GM18858 (cell line): Measurements from ENCODE around the gene GTF2H4.
"Not testable (repeated sequence)": the region's sequence is repeated elsewhere in the genome, so short reads cannot be mapped to it uniquely, and the experiment has no call there.

Experiments used
- ATAC-seq: cut with Tn5 transposase; IDR thresholded peaks from one replicate; pipeline ENCODE4 v1.9.1; 2021; ENCODE audit not compliant: unreplicated experiment

The GTF2H4 gene

DNA sequence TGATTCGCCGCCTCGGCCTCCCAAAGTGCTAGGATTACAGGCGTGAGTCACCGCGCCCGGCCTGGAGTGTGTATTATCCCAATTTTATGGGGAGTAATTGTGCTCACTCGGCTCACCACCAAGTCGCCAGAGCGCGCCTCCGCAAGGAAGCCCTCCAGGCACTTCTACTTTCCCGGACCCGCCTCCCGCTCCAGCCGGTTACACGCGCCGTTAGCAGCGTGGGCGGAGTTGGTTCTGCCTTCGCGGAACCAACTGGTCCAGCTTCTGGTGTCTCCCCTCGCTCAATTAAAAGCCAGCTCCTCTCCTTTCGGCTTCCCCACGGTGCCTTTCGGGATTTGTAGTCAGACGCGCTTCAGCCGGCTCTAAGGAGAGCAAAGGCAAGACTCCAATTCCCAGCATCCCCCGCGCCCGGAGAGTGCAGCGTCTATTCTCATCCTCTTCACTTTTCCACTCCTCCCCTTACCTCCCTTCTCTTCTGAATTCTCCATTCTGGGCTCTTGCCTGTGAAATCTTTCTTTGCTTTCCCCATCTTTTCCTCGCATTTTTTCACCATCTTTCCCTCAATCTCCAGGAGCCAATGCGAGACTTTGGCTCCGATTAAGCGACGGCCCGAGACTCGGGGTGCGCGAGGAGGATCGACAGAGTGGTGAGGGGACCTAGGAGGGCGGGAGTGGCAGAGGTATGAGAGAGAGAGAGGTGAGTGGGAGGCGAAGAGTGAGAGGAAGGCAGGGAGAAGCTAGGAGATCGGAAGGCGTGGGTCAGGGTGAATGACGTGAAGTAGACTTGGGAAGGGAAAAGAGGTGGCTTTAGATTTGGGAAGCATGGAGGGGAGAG, at the start of gene GTF2H4:
GTF2H4 (plus strand) TSS at position 450 of the 834 bp plus-strand sequence.
- peak; percentile 84 for ATAC-seq

GRCh38 chr6:30859726-30860125, 48.3 kb upstream of the GTF2H4 start:
- not testable (repeated sequence) for ATAC-seq

DNA sequence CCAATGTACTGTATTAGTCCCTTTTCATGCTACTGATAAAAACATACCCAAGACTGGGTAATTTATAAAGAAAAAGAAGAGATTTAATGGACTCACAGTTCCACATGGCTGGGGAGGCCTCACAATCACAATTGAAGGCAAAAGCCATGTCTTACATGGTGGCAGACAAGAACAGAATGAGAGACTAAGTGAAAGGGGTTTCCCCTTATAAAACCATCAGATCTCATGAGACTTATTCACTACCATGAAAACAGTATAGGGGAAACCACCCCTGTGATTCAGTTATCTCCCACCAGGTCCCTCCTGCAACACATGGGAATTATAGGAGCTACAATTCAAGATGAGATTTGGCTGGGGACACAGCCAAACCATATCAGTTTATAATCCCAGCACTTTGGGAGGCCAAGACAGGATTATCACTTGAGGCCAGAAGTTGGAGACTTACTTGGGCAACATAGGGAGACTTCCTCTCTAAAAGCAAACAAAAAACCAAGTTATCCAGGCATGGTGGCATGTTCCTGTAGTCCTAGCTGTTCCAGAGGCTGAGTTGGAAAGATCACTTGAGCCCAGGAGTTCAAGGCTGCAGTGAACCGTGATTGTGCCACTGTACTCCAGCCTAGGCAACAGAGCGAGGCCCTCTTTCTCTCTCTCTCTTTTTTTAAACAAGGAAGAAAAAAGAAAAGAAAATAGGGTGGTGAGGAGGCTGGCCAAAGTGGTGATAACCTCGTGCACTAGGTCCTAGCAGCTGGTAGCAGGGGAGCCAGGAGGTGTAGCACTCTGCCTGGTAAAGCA, 46.6 kb upstream of the GTF2H4 start:
- no peak for ATAC-seq

DNA sequence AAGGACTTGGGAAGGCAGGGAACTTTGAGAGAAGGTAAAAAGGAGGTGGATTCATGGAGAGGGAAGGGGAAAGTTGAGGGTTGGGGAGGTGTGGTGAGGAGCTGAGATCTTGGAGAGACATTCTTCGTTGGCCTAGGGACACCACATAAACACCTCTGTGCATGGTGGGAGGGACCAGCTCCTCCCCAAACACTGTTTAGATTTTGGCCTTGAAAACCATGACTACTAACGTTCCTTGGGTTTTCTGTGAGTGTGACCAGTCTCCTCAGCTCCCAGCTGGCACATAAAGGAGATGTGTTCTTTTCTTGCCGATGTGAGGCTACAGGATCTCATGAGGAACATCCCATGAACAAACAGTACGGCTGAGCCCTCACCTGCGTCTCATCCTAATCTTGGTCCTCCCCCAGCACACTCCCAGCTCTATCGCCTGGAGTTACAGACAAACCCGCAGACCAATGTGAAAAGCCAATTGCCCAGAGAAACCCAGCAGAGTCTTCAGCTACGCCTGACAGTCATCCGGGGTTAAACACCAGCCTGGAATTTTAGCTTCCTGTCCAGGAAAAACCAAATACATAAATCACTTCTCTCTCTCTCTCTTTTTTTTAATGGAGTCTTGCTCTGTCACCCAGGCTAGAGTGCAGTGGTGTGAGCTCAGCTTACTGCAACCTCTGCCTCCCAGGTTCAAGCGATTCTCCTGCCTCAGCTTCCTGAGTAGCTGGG, 45.7 kb upstream of the GTF2H4 start:
- ATAC-seq: no peak

DNA sequence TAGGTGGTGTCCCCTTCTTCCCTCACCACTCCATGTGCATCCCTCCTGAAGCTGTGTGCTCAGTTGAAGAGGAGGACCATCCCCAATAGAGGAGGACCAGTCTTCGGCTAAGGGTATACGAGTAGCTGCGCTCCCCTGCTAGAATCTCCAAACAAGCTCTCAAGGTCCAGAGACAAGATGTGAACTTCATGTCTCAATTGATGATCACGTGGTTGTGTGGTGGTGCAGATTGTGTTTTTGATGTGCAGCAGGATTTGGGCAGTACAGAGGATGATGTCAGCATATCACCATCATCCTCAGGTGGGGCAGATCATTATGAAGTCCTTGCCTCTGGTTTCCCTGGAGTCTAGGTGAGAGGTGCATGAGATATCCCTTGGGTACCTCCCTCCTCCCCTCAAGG, 43.7 kb upstream of the GTF2H4 start:
- ATAC-seq: no peak

- not testable (repeated sequence) for ATAC-seq
Measured at GRCh38 chr6:30869241-30869749, 38.7 kb upstream of the GTF2H4 start.

- no peak for ATAC-seq
Measured at GRCh38 chr6:30870546-30870945, 37.5 kb upstream of the GTF2H4 start.

DNA sequence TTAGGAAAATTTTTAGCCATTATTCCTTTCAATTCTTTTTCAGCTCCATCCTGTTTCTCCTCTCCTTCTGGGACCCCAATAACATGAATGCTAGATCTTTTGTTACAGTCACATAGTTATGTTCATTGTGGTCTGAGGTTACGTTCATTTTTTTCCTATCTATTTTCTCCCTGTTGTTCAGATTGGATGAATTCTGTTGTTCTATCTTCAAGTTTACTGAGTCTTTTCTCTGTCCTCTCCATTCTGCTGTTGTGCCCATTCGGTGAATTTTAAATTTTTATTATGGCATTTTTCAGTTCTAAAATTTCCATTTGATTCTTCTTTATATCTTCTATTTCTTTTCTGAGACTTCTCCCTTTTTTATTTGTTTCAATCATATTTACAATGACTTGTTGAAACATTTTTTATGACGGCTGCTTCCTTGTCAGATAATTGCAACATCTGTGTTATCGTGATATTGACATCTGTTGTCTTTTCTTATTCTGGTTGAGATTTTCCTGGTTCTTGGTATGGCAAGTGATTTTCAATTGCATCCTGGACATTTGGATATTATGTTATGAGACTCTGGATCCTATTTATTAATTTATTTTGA, 36.3 kb upstream of the GTF2H4 start:
- no peak for ATAC-seq

GRCh38 chr6:30873137-30873640, 34.8 kb upstream of the GTF2H4 start:
- no peak for ATAC-seq

GRCh38 chr6:30873795-30874194, 34.2 kb upstream of the GTF2H4 start:
- ATAC-seq: not testable (repeated sequence)

- no peak for ATAC-seq
Measured at GRCh38 chr6:30875244-30876038, 32.6 kb upstream of the GTF2H4 start.

DNA sequence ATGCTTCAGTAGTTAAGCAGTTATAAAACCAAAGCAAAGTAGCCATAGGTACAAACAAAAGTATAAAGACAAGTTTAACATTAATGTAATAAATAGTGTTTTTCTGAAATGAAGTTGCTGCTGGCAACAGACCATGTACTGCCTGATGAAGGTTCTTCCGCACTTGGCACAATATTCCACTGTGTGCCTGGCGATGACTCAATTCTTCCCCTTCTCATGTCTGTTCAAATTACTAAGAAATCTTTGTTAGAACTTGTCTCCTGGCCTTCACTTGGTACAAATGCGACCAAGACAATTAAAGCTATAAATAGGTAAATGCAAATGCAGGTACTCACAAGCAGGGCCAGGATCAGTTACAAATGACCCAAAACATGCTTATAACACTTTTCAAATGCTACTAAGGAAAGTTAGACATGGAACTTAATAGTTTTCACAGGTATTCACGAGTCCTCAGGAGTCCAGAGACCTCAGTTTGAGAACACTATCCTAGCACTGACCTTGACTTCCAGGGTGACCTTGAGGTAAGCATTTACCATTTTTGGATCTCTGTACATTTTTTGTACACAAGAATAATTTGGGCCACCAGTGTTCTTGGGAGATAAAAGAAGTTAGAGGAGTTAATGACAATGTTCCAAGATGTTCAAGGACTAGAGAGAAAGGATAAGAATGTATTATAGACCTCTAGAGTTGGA, 31.8 kb upstream of the GTF2H4 start:
- ATAC-seq: no peak

DNA sequence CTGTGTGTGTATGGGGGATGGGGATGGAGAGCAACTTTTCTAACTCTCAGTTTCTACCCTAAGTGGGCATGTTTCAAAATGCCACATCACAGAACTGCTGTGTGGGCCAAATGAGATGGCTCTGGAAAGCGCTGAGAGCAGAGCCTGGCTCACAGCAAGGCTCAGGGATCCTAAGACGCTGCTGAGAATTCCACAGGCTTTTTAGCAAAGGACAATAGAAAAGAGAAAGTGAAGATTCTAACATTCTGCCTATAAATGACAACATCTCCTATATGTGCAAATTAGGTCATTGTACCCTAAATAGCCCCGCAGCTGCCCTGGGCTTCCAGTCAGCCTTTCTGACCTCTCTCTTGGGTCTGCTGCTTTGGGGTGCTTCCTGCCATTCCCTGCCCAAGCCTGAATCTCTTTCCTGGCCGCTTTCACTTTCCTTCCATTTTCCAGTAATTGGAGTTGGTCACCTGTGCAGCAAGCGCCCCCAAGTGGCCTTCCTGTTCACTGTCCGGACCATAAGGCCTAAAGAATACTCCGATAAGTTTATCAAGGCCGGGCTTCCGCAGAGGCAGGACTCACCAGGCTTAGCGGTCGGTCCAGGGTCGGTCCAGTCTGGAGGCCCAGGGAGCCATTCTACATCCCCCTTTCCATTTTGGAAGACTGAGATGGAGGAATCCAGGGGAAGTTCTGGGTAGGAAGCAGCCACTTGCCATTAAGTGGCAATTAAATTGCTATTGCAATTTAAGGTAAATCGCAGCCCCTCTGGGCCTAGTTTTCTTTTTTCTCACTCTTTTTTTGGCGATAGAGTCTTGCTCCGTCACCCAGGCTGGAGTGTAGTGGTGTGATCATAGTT, 30.4 kb upstream of the GTF2H4 start:
- ATAC-seq: no peak

DNA sequence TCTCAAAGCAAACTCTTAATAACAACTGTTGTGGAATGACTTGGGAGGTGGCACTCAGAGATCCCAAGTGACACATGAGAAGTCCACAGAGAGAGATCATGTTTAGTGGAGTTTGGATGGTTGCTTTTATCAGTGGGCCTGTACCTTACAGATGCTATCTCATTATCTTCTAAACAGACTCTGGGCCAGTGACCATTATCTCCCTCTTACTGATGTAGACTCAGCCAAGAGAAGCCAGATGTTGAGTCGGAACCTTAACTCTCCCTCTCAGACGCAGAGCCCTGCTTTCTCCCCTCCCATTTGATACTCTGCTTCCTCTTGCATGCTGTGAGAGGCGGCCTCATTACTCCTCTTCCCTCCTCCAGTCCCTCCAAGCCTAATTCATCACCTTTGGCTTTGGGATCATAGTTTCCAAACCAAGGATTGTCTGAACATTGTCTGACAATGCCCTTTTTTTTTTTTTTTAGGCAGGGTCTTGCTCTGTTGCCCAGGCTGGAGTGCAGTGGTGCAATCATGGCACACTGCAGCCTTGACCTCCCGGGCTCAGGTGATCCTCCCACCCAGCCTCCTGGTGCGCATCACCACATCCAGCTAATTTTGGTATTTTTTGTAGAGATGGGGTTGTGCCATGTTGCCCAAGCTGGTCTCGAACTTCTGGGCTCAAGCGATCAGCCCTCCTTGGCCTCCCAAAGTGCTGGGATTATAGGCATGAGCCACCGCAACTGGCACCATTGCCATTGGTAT, 28.2 kb upstream of the GTF2H4 start:
- ATAC-seq: no peak

DNA sequence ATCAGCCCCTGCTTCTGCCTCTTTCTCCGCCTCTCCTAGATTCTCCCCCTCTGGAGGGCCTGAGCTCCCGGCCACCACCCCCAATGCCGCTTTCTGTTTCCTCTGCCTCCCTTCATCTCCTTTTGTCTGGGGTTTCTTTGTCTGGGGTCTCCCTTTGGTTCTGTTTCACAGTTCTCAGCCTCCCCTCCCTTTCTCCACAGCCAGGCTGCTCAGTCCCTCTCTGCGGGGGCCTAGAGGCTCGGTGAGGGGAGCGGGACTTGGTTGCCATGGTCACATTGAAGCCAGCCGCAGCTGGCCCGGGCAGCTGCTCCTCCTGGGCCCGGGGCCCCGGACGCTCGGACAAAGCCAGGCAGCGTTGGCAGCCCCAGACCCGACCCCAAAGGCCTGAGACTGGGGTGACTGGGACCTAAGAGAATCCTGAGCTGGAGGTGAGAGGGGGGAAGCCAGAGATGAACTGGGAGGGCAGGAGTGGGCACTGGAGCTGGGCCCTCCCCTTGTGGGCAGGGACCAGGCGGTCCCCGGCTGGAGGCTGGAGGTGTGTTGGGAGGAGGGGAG, 27.2 kb upstream of the GTF2H4 start:
- no peak for ATAC-seq

GRCh38 chr6:30881392-30882203, 26.4 kb upstream of the GTF2H4 start:
- no peak for ATAC-seq
